Lung (tissue), 12 donors: ENCODE measurements around the gene FAM221B. TPM values are rescaled to one million over a fixed set of nuclear protein-coding genes. Genes with fewer than 3 reads are reported as not detected.

Source experiments
- ATAC-seq: fragments of 200-7000 bp; cut with Tn5 transposase; one replicate; pipeline ENCODE4 v1.9.1; 2020; ENCODE audit warnings: moderate number of reproducible peaks; ENCODE audit not compliant: insufficient read depth, low FRiP score
- DNase-seq, 3 donors: peaks; one replicate each; pipeline ENCODE4 v3.0.0-alpha.2; 2013 to 2017
- H3K27ac ChIP-seq, 2 donors: one replicate each; pipeline ENCODE4 v1.5.1; 2013; ENCODE audit warnings: mild to moderate bottlenecking in 2 of 2, moderate library complexity in 2 of 2, control low read depth in 1 of 2, inconsistent platforms in 1 of 2, low read depth in 1 of 2, low read length in 1 of 2
- H3K27me3 ChIP-seq, 3 donors: one replicate each; pipeline ENCODE4 v1.5.1; 2013; ENCODE audit warnings: low read length in 2 of 3; ENCODE audit not compliant: control insufficient read depth in 3 of 3, insufficient read depth in 3 of 3
- H3K36me3 ChIP-seq, 4 donors: one replicate each; pipeline ENCODE4 v1.5.1; 2013; ENCODE audit warnings: low read length in 4 of 4, mild to moderate bottlenecking in 1 of 4, moderate library complexity in 1 of 4; ENCODE audit not compliant: control insufficient read depth in 4 of 4, insufficient read depth in 4 of 4
- H3K4me1 ChIP-seq, 5 donors: one replicate each; pipeline ENCODE4 v1.5.1; 2013; ENCODE audit warnings: low read length in 5 of 5, mild to moderate bottlenecking in 2 of 5, moderate library complexity in 1 of 5; ENCODE audit not compliant: control insufficient read depth in 5 of 5, insufficient read depth in 5 of 5
- H3K4me3 ChIP-seq: one replicate; pipeline ENCODE4 v1.5.1; 2013; ENCODE audit warnings: mild to moderate bottlenecking, control low read depth, moderate library complexity
- H3K9ac ChIP-seq, 2 donors: one replicate each; pipeline ENCODE4 v1.5.1; 2013; ENCODE audit warnings: low read length in 2 of 2, control low read depth in 1 of 2; ENCODE audit not compliant: insufficient read depth in 1 of 2
- H3K9me3 ChIP-seq, 4 donors: one replicate each; pipeline ENCODE4 v1.5.1; 2013; ENCODE audit warnings: low read length in 3 of 4, mild to moderate bottlenecking in 1 of 4, moderate library complexity in 1 of 4; ENCODE audit not compliant: control insufficient read depth in 4 of 4, insufficient read depth in 3 of 4
- WGBS, 2 donors: extraction: QIAGEN DNeasy Blood & Tissue Kit; methylation state at CpG; one replicate each; pipeline ENCODE4 v1.1.7; 2013; 5-methylcytosine and 5-hydroxymethylcytosine counted together
- polyA plus RNA-seq, 2 donors: library from polyadenylated mRNA; stranded (reverse); fragments of 200-250 nt; gene quantifications; one replicate each; pipeline ENCODE4 v1.2.1, GENCODE V29; 2013
- total RNA-seq, 2 donors: library from RNA; depleted of rRNA in 1 of 2; stranded (reverse); fragments of >200 nt in 1 of 2; gene quantifications; one replicate each; pipeline ENCODE4 v1.2.1, GENCODE V29; 2014 to 2021
- TF ChIP-seq, protein P1 (sequence below): IDR thresholded peaks from 2 replicates; pipeline ENCODE4 v1.5.1; 2012; ENCODE audit warnings: mild to moderate bottlenecking; ENCODE audit errors: control extremely low read depth, extremely low read depth
- donor health status: control.
- donor health status: control.
- donor health status: Bipolar disorder and iron deficiency.
- donor health status: healthy.
- donor health status: DM: yes; HTN: yes; CAD: no.

FAM221B gene
- total and polyA plus RNA-seq, 4 donors = 0.10 to 0.25 (median 0.13) TPM

GRCh38 chr9:35797311-35798109, 31.0 kb downstream of the FAM221B start:
- H3K27me3 ChIP-seq = no peaks in the 10 kb centered on the region
- no peaks in the 10 kb centered on the region for H3K9me3 ChIP-seq
- TF ChIP-seq, protein P1, sequence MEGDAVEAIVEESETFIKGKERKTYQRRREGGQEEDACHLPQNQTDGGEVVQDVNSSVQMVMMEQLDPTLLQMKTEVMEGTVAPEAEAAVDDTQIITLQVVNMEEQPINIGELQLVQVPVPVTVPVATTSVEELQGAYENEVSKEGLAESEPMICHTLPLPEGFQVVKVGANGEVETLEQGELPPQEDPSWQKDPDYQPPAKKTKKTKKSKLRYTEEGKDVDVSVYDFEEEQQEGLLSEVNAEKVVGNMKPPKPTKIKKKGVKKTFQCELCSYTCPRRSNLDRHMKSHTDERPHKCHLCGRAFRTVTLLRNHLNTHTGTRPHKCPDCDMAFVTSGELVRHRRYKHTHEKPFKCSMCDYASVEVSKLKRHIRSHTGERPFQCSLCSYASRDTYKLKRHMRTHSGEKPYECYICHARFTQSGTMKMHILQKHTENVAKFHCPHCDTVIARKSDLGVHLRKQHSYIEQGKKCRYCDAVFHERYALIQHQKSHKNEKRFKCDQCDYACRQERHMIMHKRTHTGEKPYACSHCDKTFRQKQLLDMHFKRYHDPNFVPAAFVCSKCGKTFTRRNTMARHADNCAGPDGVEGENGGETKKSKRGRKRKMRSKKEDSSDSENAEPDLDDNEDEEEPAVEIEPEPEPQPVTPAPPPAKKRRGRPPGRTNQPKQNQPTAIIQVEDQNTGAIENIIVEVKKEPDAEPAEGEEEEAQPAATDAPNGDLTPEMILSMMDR = no peak
- H3K9ac ChIP-seq = no peak overlapping the region
- ATAC-seq (no peak), DNase-seq (no peak)
- 89 to 94% methylated on average over 6 of the region's 6 CpGs for WGBS, 2 donors
- no peak overlapping the region for H3K27ac ChIP-seq
- no peak overlapping the region for H3K4me3 ChIP-seq
- H3K36me3 ChIP-seq = peaks cover 0 to 34% (median 19%) of the 10 kb centered on the region in 4 donors
- H3K4me1 ChIP-seq = peaks cover 0 to 21% (median 8%) of the 10 kb centered on the region in 5 donors

- Histone ChIP-seq H3K9me3 (no peaks in the 10 kb centered on the region), H3K27me3 (no peaks in the 10 kb centered on the region), H3K4me3 (no peak overlapping the region), H3K4me1 (peaks cover 0 to 29% (median 11%) of the 10 kb centered on the region in 5 donors), H3K9ac (no peak overlapping the region), H3K36me3 (peaks cover 0 to 17% (median 10%) of the 10 kb centered on the region in 4 donors), H3K27ac (no peak overlapping the region)
- ATAC-seq = no peak
- TF ChIP-seq, protein P1 = no peak
- no peak for DNase-seq
Measured at GRCh38 chr9:35795695-35796094, 32.8 kb downstream of the FAM221B start.

GRCh38 chr9:35793461-35793860, 35.1 kb downstream of the FAM221B start:
- TF ChIP-seq, protein P1 = no peak
- Histone ChIP-seq H3K27me3 (no peaks in the 10 kb centered on the region), H3K4me1 (peaks cover 0 to 34% (median 14%) of the 10 kb centered on the region in 5 donors), H3K36me3 (no peaks in the 10 kb centered on the region), H3K9me3 (no peaks in the 10 kb centered on the region), H3K4me3 (no peak overlapping the region), H3K27ac (peak overlapping the region in 1 of 2 donors; percentile 32), H3K9ac (peak overlapping the region in 1 of 2 donors; percentile 71)
- DNase-seq (no peak), ATAC-seq (no peak)
- WGBS, 2 donors = 63 to 87% methylated on average over 2 of the region's 2 CpGs
